ENCODE data around the gene AGT. TPM values are rescaled to one million over a fixed set of nuclear protein-coding genes. Genes with fewer than 3 reads are reported as not detected.

The AGT gene
- total RNA-seq, 1 donor from 2014 or later = under 0.01 TPM

- DNase-seq (ENCODE audit: low read depth) = no peak
- H3K36me3 ChIP-seq (ENCODE audit: control insufficient read depth, insufficient read depth, low read length) = peaks cover 16% of the 10 kb centered on the region
- H3K4me3 ChIP-seq (ENCODE audit: low read depth, low read length) = no peak overlapping the region
- no peak for TF ChIP-seq CTCF (IDR thresholded peaks at IDR 0.05; ENCODE audit: insufficient read depth, low read length, severe bottlenecking)
- no peaks in the 10 kb centered on the region for H3K27me3 ChIP-seq (ENCODE audit: control insufficient read depth, insufficient read depth, low read length)
- no peak for FAIRE-seq
Measured at GRCh38 chr1:230690101-230690500, 23.8 kb downstream of the AGT start.

GRCh38 chr1:230686747-230687146, 27.2 kb downstream of the AGT start:
- no peak for FAIRE-seq
- TF ChIP-seq CTCF (IDR thresholded peaks at IDR 0.05; ENCODE audit: insufficient read depth, low read length, severe bottlenecking) = no peak
- H3K36me3 ChIP-seq (ENCODE audit: control insufficient read depth, insufficient read depth, low read length) = peaks cover 17% of the 10 kb centered on the region

GRCh38 chr1:230684998-230685397, 28.9 kb downstream of the AGT start:
- H3K27me3 ChIP-seq (ENCODE audit: control insufficient read depth, insufficient read depth, low read length) = no peaks in the 10 kb centered on the region
- peaks cover 11% of the 10 kb centered on the region for H3K36me3 ChIP-seq (ENCODE audit: control insufficient read depth, insufficient read depth, low read length)
- no peak for TF ChIP-seq CTCF (IDR thresholded peaks at IDR 0.05; ENCODE audit: insufficient read depth, low read length, severe bottlenecking)
- no peak overlapping the region for H3K4me3 ChIP-seq (ENCODE audit: low read depth, low read length)
- DNase-seq (ENCODE audit: low read depth) (no peak), FAIRE-seq (no peak)

More at GRCh38 chr1:230686747-230687146, 27.2 kb downstream of the AGT start:
- Histone ChIP-seq H3K27me3 (ENCODE audit: control insufficient read depth, insufficient read depth, low read length) (no peaks in the 10 kb centered on the region), H3K4me3 (ENCODE audit: low read depth, low read length) (no peak overlapping the region)
- DNase-seq (ENCODE audit: low read depth) = no peak

- no peak overlapping the region for H3K4me3 ChIP-seq (ENCODE audit: low read depth, low read length)
- no peak for FAIRE-seq
- peak; percentile 78 for DNase-seq (ENCODE audit: low read depth)
- no peak for TF ChIP-seq CTCF (IDR thresholded peaks at IDR 0.05; ENCODE audit: insufficient read depth, low read length, severe bottlenecking)
- H3K36me3 ChIP-seq (ENCODE audit: control insufficient read depth, insufficient read depth, low read length) = peaks cover 8% of the 10 kb centered on the region
- no peaks in the 10 kb centered on the region for H3K27me3 ChIP-seq (ENCODE audit: control insufficient read depth, insufficient read depth, low read length)
Measured at GRCh38 chr1:230684146-230684545, 29.8 kb downstream of the AGT start.

- DNase-seq (ENCODE audit: low read depth) = peak; percentile 85
- no peak for FAIRE-seq
- TF ChIP-seq CTCF (IDR thresholded peaks at IDR 0.05; ENCODE audit: insufficient read depth, low read length, severe bottlenecking) = no peak
- Histone ChIP-seq H3K36me3 (ENCODE audit: control insufficient read depth, insufficient read depth, low read length) (peaks cover 5% of the 10 kb centered on the region), H3K4me3 (ENCODE audit: low read depth, low read length) (no peak overlapping the region), H3K27me3 (ENCODE audit: control insufficient read depth, insufficient read depth, low read length) (no peaks in the 10 kb centered on the region)
Measured at GRCh38 chr1:230682882-230683610, 30.9 kb downstream of the AGT start.

- no peak for TF ChIP-seq CTCF (IDR thresholded peaks at IDR 0.05; ENCODE audit: insufficient read depth, low read length, severe bottlenecking)
- Histone ChIP-seq H3K36me3 (ENCODE audit: control insufficient read depth, insufficient read depth, low read length) (peaks cover 5% of the 10 kb centered on the region), H3K4me3 (ENCODE audit: low read depth, low read length) (no peak overlapping the region), H3K27me3 (ENCODE audit: control insufficient read depth, insufficient read depth, low read length) (no peaks in the 10 kb centered on the region)
- FAIRE-seq (no peak), DNase-seq (ENCODE audit: low read depth) (no peak)
Measured at GRCh38 chr1:230682274-230682673, 31.6 kb downstream of the AGT start.
